ENCODE data around the gene RLN3. TPM values are rescaled to one million over a fixed set of nuclear protein-coding genes. Genes with fewer than 3 reads are reported as not detected.
A peak's percentile ranks its signal among the peaks of the same experiment; 100 is the strongest.

Gene RLN3
- total and polyA plus RNA-seq, 2 donors from 2014 or later, result not detected

GRCh38 chr19:13986348-13986904, 41.5 kb upstream of the RLN3 start:
- H3K9me3 ChIP-seq (ENCODE audit: control insufficient read depth in 2 of 3, insufficient read depth in 1 of 3, low read length in 3 of 3), result no peaks in the 10 kb centered on the region
- intact Hi-C loops (cut with DNase I), result no loop called here
- no peak for TF ChIP-seq CTCF (IDR thresholded peaks at IDR 0.05; ENCODE audit: borderline replicate concordance, extremely low read depth, insufficient read depth)
- peak; percentile 75 to 96 (median 86) for DNase-seq
- H3K4me1 ChIP-seq (ENCODE audit: control insufficient read depth in 2 of 3, insufficient read depth in 2 of 3, low read depth in 1 of 3, low read length in 3 of 3), result peaks cover 0 to 25% (median 18%) of the 10 kb centered on the region in 3 donors
- no peak for FAIRE-seq
- H3K4me3 ChIP-seq (ENCODE audit: low read length in 3 of 3), result peak overlapping the region in 1 of 3 donors; percentile 17
- H3K27ac ChIP-seq (ENCODE audit: low read depth in 2 of 2, low read length in 2 of 2), result peak overlapping the region; percentile 88 to 91
- no peaks in the 10 kb centered on the region for H3K27me3 ChIP-seq (ENCODE audit: control insufficient read depth, insufficient read depth, low read length)
- H3K36me3 ChIP-seq (ENCODE audit: control insufficient read depth in 2 of 3, insufficient read depth in 3 of 3, low read length in 3 of 3), result peaks cover 0 to 12% (median 8%) of the 10 kb centered on the region in 3 donors
- H3K9ac ChIP-seq (ENCODE audit: low read length in 3 of 3), result peak overlapping the region in 2 of 3 donors; percentile 48 to 67

- DNase-seq, result peak; percentile 57 to 82 (median 61)
- Histone ChIP-seq H3K27ac (ENCODE audit: low read depth in 2 of 2, low read length in 2 of 2) (peak overlapping the region; percentile 88 to 91), H3K27me3 (ENCODE audit: control insufficient read depth, insufficient read depth, low read length) (no peaks in the 10 kb centered on the region), H3K9me3 (ENCODE audit: control insufficient read depth in 2 of 3, insufficient read depth in 1 of 3, low read length in 3 of 3) (no peaks in the 10 kb centered on the region), H3K36me3 (ENCODE audit: control insufficient read depth in 2 of 3, insufficient read depth in 3 of 3, low read length in 3 of 3) (peaks cover 0 to 14% (median 6%) of the 10 kb centered on the region in 3 donors), H3K4me3 (ENCODE audit: low read length in 3 of 3) (peak overlapping the region in 1 of 3 donors; percentile 17), H3K4me1 (ENCODE audit: control insufficient read depth in 2 of 3, insufficient read depth in 2 of 3, low read depth in 1 of 3, low read length in 3 of 3) (peaks cover 0 to 25% (median 18%) of the 10 kb centered on the region in 3 donors), H3K9ac (ENCODE audit: low read length in 3 of 3) (peak overlapping the region in 2 of 3 donors; percentile 48 to 67)
- FAIRE-seq, result no peak
- intact Hi-C loops (cut with DNase I), result no loop called here
- no peak for TF ChIP-seq CTCF (IDR thresholded peaks at IDR 0.05; ENCODE audit: borderline replicate concordance, extremely low read depth, insufficient read depth)
Measured at GRCh38 chr19:13987101-13987890, 40.7 kb upstream of the RLN3 start.

GRCh38 chr19:13989487-13989886, 38.5 kb upstream of the RLN3 start:
- no peak overlapping the region for H3K9ac ChIP-seq (ENCODE audit: low read length in 3 of 3)
- no peak for FAIRE-seq
- no peak overlapping the region for H3K27ac ChIP-seq (ENCODE audit: low read depth in 2 of 2, low read length in 2 of 2)
- TF ChIP-seq CTCF (IDR thresholded peaks at IDR 0.05; ENCODE audit: borderline replicate concordance, extremely low read depth, insufficient read depth), result no peak
- peaks cover 0 to 25% (median 18%) of the 10 kb centered on the region in 3 donors for H3K4me1 ChIP-seq (ENCODE audit: control insufficient read depth in 2 of 3, insufficient read depth in 2 of 3, low read depth in 1 of 3, low read length in 3 of 3)
- H3K36me3 ChIP-seq (ENCODE audit: control insufficient read depth in 2 of 3, insufficient read depth in 3 of 3, low read length in 3 of 3), result peaks cover 0 to 19% (median 4%) of the 10 kb centered on the region in 3 donors
- no peak for DNase-seq
- no peaks in the 10 kb centered on the region for H3K9me3 ChIP-seq (ENCODE audit: control insufficient read depth in 2 of 3, insufficient read depth in 1 of 3, low read length in 3 of 3)
- no peaks in the 10 kb centered on the region for H3K27me3 ChIP-seq (ENCODE audit: control insufficient read depth, insufficient read depth, low read length)
- H3K4me3 ChIP-seq (ENCODE audit: low read length in 3 of 3), result no peak overlapping the region
- intact Hi-C loops (cut with DNase I), result no loop called here
